Peyer's patch (tissue), 4 donors: Measurements from ENCODE around the gene TNIK. TPM values are rescaled to one million over a fixed set of nuclear protein-coding genes. Genes with fewer than 3 reads are reported as not detected.

ENCODE experiments used
- DNase-seq, 3 donors: peaks; one replicate each; pipeline ENCODE4 v3.0.0-alpha.2; 2017 to 2019
- H3K27ac ChIP-seq, 4 donors: fragments of 200-600 bp; sonication (generic); one replicate each; pipeline ENCODE4 v1.5.1; 2016 to 2019
- H3K27me3 ChIP-seq, 2 donors: fragments of 200-600 bp; sonication (generic); one replicate each; pipeline ENCODE4 v1.5.1; 2019
- H3K36me3 ChIP-seq, 3 donors: fragments of 200-600 bp; sonication (generic); one replicate each; pipeline ENCODE4 v1.5.1; 2016 to 2019
- H3K4me1 ChIP-seq, 4 donors: fragments of 200-600 bp; sonication (generic); one replicate each; pipeline ENCODE4 v1.5.1; 2016 to 2019
- H3K4me3 ChIP-seq, 4 donors: fragments of 200-600 bp; sonication (generic); 1 replicate in 3 of 4; 2 replicates in 1 of 4; pipeline ENCODE4 v1.5.1; 2016 to 2019; ENCODE audit warnings: mild to moderate bottlenecking in 1 of 4
- H3K9me3 ChIP-seq, 4 donors: fragments of 200-600 bp; sonication (generic); one replicate each; pipeline ENCODE4 v1.5.1; 2016 to 2019; ENCODE audit warnings: mild to moderate bottlenecking in 1 of 4
- POLR2A ChIP-seq, 2 donors: fragments of 450-650 bp; IDR thresholded peaks; one replicate each; pipeline ENCODE4 v1.5.1; 2017; ENCODE audit warnings: antibody characterized with exemption in 2 of 2, mild to moderate bottlenecking in 2 of 2, moderate library complexity in 2 of 2
- total RNA-seq, 4 donors: library from RNA; depleted of rRNA; stranded (reverse); fragments of >200 nt; gene quantifications; one replicate each; pipeline ENCODE4 v1.1.0, GENCODE V29; 2016
- TF ChIP-seq, protein P1 (sequence below), 6 experiments: fragments of 450-650 bp in 4 of 6; fragments of 200-600 bp in 2 of 6; sonication (generic) in 1 of 6; IDR thresholded peaks; one replicate each; pipeline ENCODE4 v1.5.1; 2017 to 2019; ENCODE audit warnings: antibody characterized with exemption in 6 of 6, mild to moderate bottlenecking in 3 of 6, moderate library complexity in 1 of 6

TNIK gene
- total RNA-seq, 4 donors from 2014 or later, result 37.1 to 84.8 (median 74.4) TPM

DNA sequence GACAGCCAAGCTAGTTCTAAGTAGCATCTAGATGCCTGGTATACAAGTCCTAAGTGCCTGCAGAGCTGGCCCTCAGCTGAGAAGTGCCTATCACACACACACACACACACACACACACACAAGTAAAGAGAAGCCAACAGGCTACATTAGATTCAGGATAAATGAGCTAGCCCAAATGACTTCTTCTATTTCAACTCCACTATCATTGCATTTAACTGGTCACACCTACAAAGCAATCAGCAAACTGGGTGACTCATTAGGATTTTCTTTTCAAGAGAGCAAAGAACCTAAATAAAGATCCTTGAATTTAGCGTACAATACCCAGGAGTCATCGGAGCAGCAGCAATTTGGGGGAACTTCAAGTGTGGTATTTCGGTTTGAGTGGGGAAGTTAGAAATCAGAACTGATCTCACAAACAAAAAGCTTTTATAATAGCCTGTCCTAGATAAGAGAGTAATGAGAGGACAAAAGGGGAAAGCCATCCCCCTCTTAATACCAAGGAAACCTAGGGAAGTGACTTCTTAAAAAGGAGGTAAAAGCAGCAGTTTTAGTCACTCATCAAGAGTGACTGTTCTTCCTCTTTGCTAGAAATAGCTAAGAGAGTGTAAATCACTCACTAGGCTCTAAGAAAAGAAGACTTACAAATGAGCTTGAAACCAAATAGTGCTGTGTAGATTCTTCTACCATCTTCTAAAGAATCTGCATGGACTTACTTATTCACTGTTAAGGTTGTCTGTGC is 112.7 kb downstream of the TNIK start:
- H3K27ac ChIP-seq, result no peak overlapping the region
- H3K27me3 ChIP-seq, result no peaks in the 10 kb centered on the region
- peaks cover 0 to 22% (median 0%) of the 10 kb centered on the region in 4 donors for H3K4me1 ChIP-seq
- no peaks in the 10 kb centered on the region for H3K36me3 ChIP-seq
- DNase-seq, result no peak
- H3K9me3 ChIP-seq, result no peaks in the 10 kb centered on the region
- no peak overlapping the region for H3K4me3 ChIP-seq
- TF ChIP-seq POLR2A (IDR thresholded peaks at IDR 0.05), result no peak
- TF ChIP-seq, protein P1, sequence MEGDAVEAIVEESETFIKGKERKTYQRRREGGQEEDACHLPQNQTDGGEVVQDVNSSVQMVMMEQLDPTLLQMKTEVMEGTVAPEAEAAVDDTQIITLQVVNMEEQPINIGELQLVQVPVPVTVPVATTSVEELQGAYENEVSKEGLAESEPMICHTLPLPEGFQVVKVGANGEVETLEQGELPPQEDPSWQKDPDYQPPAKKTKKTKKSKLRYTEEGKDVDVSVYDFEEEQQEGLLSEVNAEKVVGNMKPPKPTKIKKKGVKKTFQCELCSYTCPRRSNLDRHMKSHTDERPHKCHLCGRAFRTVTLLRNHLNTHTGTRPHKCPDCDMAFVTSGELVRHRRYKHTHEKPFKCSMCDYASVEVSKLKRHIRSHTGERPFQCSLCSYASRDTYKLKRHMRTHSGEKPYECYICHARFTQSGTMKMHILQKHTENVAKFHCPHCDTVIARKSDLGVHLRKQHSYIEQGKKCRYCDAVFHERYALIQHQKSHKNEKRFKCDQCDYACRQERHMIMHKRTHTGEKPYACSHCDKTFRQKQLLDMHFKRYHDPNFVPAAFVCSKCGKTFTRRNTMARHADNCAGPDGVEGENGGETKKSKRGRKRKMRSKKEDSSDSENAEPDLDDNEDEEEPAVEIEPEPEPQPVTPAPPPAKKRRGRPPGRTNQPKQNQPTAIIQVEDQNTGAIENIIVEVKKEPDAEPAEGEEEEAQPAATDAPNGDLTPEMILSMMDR (IDR thresholded peaks at IDR 0.05), result no peak

DNA sequence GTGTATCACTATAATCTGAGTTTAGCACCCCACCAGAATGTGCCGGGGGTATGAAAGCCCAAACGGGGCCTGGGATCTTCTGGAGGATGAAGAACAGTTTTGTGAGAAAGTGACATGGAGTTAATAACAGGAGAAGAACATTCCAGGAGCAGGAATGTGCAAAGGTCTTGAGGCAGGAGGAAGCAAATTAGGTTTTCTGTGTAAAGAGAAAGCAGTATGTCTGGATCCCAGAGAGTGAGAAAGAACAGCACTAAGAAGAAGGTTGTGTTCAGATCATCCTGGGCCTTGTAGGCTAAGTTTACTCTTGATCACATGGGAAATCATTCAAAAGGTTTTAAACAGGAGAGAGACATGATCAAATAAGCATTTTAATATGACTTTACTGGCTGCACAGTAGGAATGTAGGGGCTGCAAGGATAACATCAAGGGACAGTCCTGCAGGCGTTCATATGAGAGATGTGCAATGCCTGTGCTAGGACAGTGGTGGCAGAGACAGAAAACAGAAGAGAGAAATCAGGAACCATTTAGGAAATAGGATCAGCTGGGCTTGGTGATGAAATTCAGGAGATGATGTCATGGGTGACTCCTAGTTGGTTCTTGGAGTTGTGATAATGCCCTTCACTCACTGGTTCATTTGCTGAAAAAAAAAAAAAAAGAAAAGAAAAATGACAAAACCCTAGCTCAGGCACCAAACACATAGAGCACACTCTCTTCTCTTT is 113.5 kb downstream of the TNIK start:
- Histone ChIP-seq H3K27me3 (no peaks in the 10 kb centered on the region), H3K4me3 (no peak overlapping the region), H3K36me3 (no peaks in the 10 kb centered on the region), H3K9me3 (no peaks in the 10 kb centered on the region), H3K27ac (no peak overlapping the region), H3K4me1 (peaks cover 0 to 22% (median 0%) of the 10 kb centered on the region in 4 donors)
- TF ChIP-seq, protein P1 (IDR thresholded peaks at IDR 0.05), result no peak
- no peak for TF ChIP-seq POLR2A (IDR thresholded peaks at IDR 0.05)
- no peak for DNase-seq

DNA sequence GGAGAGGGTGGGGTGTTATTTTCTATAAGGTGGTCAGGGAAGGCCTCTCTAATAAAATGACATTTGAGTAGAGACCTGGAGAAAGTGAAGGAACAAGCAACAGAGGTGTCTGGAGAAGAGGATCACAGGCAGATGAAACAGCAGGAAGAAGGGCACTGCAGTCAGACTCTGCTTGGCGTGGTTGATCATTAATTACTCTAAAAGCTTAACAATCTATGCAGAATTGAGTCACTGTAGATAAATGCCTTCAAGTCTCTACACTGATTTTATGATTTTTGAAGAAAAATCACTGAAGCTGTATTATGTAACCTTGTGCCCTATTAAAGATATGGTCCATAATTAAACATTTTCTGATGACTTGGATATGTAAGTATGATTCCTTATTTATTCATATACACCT is 114.2 kb downstream of the TNIK start:
- DNase-seq, result no peak
- Histone ChIP-seq H3K27ac (no peak overlapping the region), H3K4me1 (peaks cover 0 to 22% (median 0%) of the 10 kb centered on the region in 4 donors), H3K36me3 (no peaks in the 10 kb centered on the region), H3K4me3 (no peak overlapping the region), H3K27me3 (no peaks in the 10 kb centered on the region), H3K9me3 (no peaks in the 10 kb centered on the region)
- TF ChIP-seq, protein P1 (IDR thresholded peaks at IDR 0.05), result no peak
- TF ChIP-seq POLR2A (IDR thresholded peaks at IDR 0.05), result no peak

- Histone ChIP-seq H3K27me3 (no peaks in the 10 kb centered on the region), H3K36me3 (no peaks in the 10 kb centered on the region), H3K4me1 (peaks cover 0 to 22% (median 0%) of the 10 kb centered on the region in 4 donors), H3K4me3 (no peak overlapping the region), H3K27ac (no peak overlapping the region), H3K9me3 (no peaks in the 10 kb centered on the region)
- TF ChIP-seq, protein P1 (IDR thresholded peaks at IDR 0.05), result no peak
- no peak for TF ChIP-seq POLR2A (IDR thresholded peaks at IDR 0.05)
- DNase-seq, result no peak
Observed at GRCh38 chr3:171345107-171345843, 114.9 kb downstream of the TNIK start.

GRCh38 chr3:171343693-171344092 is 116.5 kb downstream of the TNIK start:
- Histone ChIP-seq H3K36me3 (no peaks in the 10 kb centered on the region), H3K4me3 (no peak overlapping the region), H3K27me3 (no peaks in the 10 kb centered on the region), H3K27ac (no peak overlapping the region), H3K9me3 (no peaks in the 10 kb centered on the region), H3K4me1 (peaks cover 0 to 22% (median 0%) of the 10 kb centered on the region in 4 donors)
- TF ChIP-seq, protein P1 (IDR thresholded peaks at IDR 0.05), result no peak
- TF ChIP-seq POLR2A (IDR thresholded peaks at IDR 0.05), result no peak
- no peak for DNase-seq
